ENCODE data around the gene TUBB2B.
A peak's percentile ranks its signal among the peaks of the same experiment; 100 is the strongest.

The TUBB2B gene

GRCh38 chr6:3235486-3235885 is 8.0 kb upstream of the TUBB2B start:
- Histone ChIP-seq H3K4me1 (ENCODE audit: control insufficient read depth in 5 of 5, insufficient read depth in 5 of 5, low read length in 5 of 5) (peaks cover 1 to 31% (median 17%) of the 10 kb centered on the region in 5 donors), H3K27ac (ENCODE audit: low read depth, low read length) (no peak overlapping the region), H3K4me3 (ENCODE audit: low read depth in 1 of 5, low read length in 5 of 5) (no peak overlapping the region), H3K27me3 (ENCODE audit: control insufficient read depth in 5 of 5, insufficient read depth in 4 of 5, low read length in 5 of 5) (peaks cover 0 to 8% (median 7%) of the 10 kb centered on the region in 5 donors), H3K9me3 (ENCODE audit: control insufficient read depth in 5 of 5, low read length in 5 of 5) (no peaks in the 10 kb centered on the region), H3K36me3 (ENCODE audit: control insufficient read depth in 5 of 5, insufficient read depth in 5 of 5, low read length in 5 of 5) (no peaks in the 10 kb centered on the region), H3K9ac (ENCODE audit: low read length in 5 of 5) (no peak overlapping the region)

DNA sequence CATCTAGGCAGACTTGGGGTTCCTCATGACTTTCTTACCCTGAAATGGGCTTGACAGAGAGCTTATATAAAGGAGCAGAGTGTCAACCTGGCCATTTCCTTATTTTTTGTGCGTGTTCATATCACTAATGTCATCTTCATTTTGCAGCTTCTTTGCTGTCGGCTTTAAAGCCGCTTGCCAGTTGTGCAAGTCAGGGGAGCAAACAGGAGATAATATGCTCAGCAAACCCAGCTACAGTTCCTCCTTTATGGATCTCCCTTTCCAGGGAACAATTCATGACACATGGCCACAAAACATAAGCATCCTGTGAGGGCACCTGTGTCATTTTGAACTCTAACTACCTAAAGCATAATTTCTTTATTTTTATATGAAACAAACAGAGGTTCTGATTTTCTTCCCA is 6.5 kb upstream of the TUBB2B start:
- H3K4me1 ChIP-seq (ENCODE audit: control insufficient read depth in 5 of 5, insufficient read depth in 5 of 5, low read length in 5 of 5) = peaks cover 1 to 45% (median 31%) of the 10 kb centered on the region in 5 donors
- H3K9ac ChIP-seq (ENCODE audit: low read length in 5 of 5) = no peak overlapping the region
- H3K36me3 ChIP-seq (ENCODE audit: control insufficient read depth in 5 of 5, insufficient read depth in 5 of 5, low read length in 5 of 5) = no peaks in the 10 kb centered on the region
- peaks cover 7 to 24% (median 20%) of the 10 kb centered on the region in 5 donors for H3K27me3 ChIP-seq (ENCODE audit: control insufficient read depth in 5 of 5, insufficient read depth in 4 of 5, low read length in 5 of 5)
- no peaks in the 10 kb centered on the region for H3K9me3 ChIP-seq (ENCODE audit: control insufficient read depth in 5 of 5, low read length in 5 of 5)
- no peak overlapping the region for H3K4me3 ChIP-seq (ENCODE audit: low read depth in 1 of 5, low read length in 5 of 5)
- no peak overlapping the region for H3K27ac ChIP-seq (ENCODE audit: low read depth, low read length)

DNA sequence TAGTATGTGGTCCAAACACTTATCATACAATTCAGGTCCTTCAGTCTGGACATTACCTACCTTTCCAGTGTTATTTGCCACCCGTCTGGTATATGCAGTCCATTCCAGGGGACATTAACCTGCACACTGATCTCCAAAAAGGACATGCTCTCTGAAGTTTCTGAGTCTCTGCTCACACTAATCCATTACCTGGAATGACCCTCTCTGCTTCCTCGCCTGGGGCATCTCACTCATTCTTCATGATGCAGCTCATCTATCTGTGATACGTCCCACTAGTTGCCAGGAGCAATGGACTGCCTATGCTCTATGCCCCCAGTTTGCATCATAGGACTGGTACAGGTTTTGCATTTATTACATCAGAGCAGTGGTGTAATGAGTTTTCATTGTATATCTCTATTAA is 5.9 kb upstream of the TUBB2B start:
- peaks cover 1 to 50% (median 35%) of the 10 kb centered on the region in 5 donors for H3K4me1 ChIP-seq (ENCODE audit: control insufficient read depth in 5 of 5, insufficient read depth in 5 of 5, low read length in 5 of 5)
- no peaks in the 10 kb centered on the region for H3K36me3 ChIP-seq (ENCODE audit: control insufficient read depth in 5 of 5, insufficient read depth in 5 of 5, low read length in 5 of 5)
- H3K27me3 ChIP-seq (ENCODE audit: control insufficient read depth in 5 of 5, insufficient read depth in 4 of 5, low read length in 5 of 5) = peaks cover 7 to 28% (median 24%) of the 10 kb centered on the region in 5 donors
- no peaks in the 10 kb centered on the region for H3K9me3 ChIP-seq (ENCODE audit: control insufficient read depth in 5 of 5, low read length in 5 of 5)
- H3K4me3 ChIP-seq (ENCODE audit: low read depth in 1 of 5, low read length in 5 of 5) = no peak overlapping the region
- no peak overlapping the region for H3K9ac ChIP-seq (ENCODE audit: low read length in 5 of 5)
- H3K27ac ChIP-seq (ENCODE audit: low read depth, low read length) = no peak overlapping the region

DNA sequence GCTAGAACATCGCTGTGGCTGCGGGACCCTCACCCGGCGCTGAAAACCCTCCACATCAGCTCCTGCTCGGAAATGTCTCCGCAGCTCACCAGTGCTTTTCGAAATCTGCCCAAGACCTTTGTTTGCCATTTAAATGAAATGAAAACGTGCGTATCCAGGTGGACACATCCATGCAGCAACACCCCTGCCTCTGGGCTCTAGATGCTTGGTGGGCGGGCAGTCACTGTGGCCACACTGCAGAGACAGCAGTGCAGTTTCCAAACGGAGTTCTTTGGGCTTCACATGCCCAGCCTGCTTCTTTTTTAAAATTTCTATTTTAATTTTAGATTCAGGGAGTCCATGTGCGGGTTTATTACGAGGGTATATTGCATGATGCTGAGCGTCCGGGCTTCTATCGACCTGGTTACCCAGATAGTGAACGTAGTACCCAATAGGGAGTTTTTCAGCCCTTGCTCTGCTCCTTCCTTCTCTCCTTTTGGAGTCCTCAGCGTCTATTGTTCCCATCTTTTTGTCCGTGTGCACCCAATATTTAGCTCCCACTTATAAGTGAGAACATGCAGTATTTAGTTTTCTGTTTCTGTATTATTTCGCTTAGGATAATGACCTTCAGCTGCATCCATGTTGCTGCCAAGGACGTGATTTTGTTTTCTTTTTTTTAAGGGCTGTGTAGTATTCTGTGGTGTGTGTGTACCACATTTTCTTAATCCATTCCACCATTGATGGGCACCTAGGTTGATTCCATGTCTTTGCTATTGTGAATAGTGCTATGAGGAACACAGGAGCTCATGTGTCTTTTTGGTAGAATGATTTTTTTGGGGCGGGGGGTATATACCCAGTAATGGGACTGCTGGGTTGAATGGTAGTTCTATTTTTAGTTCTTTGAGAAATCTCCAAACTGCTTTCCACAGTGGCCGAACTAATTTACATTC is 4.8 kb upstream of the TUBB2B start:
- H3K27ac ChIP-seq (ENCODE audit: low read depth, low read length) = peak overlapping the region; percentile 13
- H3K4me3 ChIP-seq (ENCODE audit: low read depth in 1 of 5, low read length in 5 of 5) = peak overlapping the region; percentile 77 to 86 (median 84)
- H3K27me3 ChIP-seq (ENCODE audit: control insufficient read depth in 5 of 5, insufficient read depth in 4 of 5, low read length in 5 of 5) = peaks cover 12 to 37% (median 33%) of the 10 kb centered on the region in 5 donors
- peaks cover 1 to 52% (median 45%) of the 10 kb centered on the region in 5 donors for H3K4me1 ChIP-seq (ENCODE audit: control insufficient read depth in 5 of 5, insufficient read depth in 5 of 5, low read length in 5 of 5)
- no peaks in the 10 kb centered on the region for H3K9me3 ChIP-seq (ENCODE audit: control insufficient read depth in 5 of 5, low read length in 5 of 5)
- peak overlapping the region in 4 of 5 donors; percentile 26 to 68 (median 56) for H3K9ac ChIP-seq (ENCODE audit: low read length in 5 of 5)
- H3K36me3 ChIP-seq (ENCODE audit: control insufficient read depth in 5 of 5, insufficient read depth in 5 of 5, low read length in 5 of 5) = no peaks in the 10 kb centered on the region

GRCh38 chr6:3231247-3232016 is 4.0 kb upstream of the TUBB2B start:
- Histone ChIP-seq H3K9me3 (ENCODE audit: control insufficient read depth in 5 of 5, low read length in 5 of 5) (no peaks in the 10 kb centered on the region), H3K4me1 (ENCODE audit: control insufficient read depth in 5 of 5, insufficient read depth in 5 of 5, low read length in 5 of 5) (peaks cover 1 to 61% (median 53%) of the 10 kb centered on the region in 5 donors), H3K27me3 (ENCODE audit: control insufficient read depth in 5 of 5, insufficient read depth in 4 of 5, low read length in 5 of 5) (peaks cover 15 to 46% (median 41%) of the 10 kb centered on the region in 5 donors), H3K4me3 (ENCODE audit: low read depth in 1 of 5, low read length in 5 of 5) (peak overlapping the region; percentile 77 to 86 (median 84)), H3K27ac (ENCODE audit: low read depth, low read length) (peak overlapping the region; percentile 13), H3K36me3 (ENCODE audit: control insufficient read depth in 5 of 5, insufficient read depth in 5 of 5, low read length in 5 of 5) (no peaks in the 10 kb centered on the region), H3K9ac (ENCODE audit: low read length in 5 of 5) (peak overlapping the region in 4 of 5 donors; percentile 46 to 68 (median 60))

DNA sequence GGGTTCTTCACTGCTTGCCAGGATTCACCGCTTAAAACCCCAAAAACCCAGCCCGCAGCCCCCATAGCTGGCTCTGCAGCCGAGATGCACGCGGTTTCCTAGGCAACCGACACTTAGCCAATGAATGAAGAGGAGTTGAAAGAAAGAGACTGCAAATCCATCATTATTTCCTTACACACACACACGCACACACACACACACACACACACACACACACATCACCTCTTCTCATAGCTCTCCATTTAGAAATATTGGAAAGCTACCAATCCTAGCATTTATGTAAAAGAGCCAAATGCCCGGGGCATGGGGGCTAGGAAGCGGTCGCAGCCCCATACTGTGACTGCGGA is 3.4 kb upstream of the TUBB2B start:
- H3K9ac ChIP-seq (ENCODE audit: low read length in 5 of 5) = peak overlapping the region in 3 of 5 donors; percentile 46 to 68 (median 66)
- H3K4me3 ChIP-seq (ENCODE audit: low read depth in 1 of 5, low read length in 5 of 5) = peak overlapping the region; percentile 77 to 86 (median 84)
- peaks cover 1 to 63% (median 55%) of the 10 kb centered on the region in 5 donors for H3K4me1 ChIP-seq (ENCODE audit: control insufficient read depth in 5 of 5, insufficient read depth in 5 of 5, low read length in 5 of 5)
- peaks cover 15 to 46% (median 42%) of the 10 kb centered on the region in 5 donors for H3K27me3 ChIP-seq (ENCODE audit: control insufficient read depth in 5 of 5, insufficient read depth in 4 of 5, low read length in 5 of 5)
- H3K27ac ChIP-seq (ENCODE audit: low read depth, low read length) = peak overlapping the region; percentile 13
- H3K36me3 ChIP-seq (ENCODE audit: control insufficient read depth in 5 of 5, insufficient read depth in 5 of 5, low read length in 5 of 5) = no peaks in the 10 kb centered on the region
- H3K9me3 ChIP-seq (ENCODE audit: control insufficient read depth in 5 of 5, low read length in 5 of 5) = no peaks in the 10 kb centered on the region

DNA sequence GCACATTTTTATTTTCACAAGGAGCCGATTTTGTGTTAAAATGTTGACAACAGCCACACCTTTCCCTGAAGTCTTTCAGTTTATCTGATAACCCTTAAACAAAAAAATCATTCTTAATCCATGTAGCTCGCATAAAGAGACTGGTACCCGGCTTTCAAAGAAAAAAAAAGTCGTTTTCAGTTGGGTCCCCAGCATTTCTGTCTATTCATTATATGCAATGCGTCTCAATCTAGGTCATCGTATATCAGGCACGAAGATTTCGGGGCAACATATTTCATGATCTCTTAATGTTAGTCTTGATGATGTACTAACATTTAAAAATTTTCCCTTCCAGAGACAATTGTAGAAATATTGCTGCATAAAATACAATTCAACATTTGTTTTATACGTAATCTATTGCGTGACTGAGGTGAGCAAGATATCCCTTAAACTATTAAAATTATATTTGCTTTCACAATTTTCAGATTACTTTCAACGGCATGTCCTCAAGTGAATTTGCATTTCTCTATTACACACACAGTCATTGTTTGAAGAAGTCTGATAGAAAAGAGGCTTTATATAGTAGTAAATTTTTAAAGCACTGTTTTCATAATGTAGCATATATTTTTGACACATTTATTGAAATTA is 2.9 kb upstream of the TUBB2B start:
- H3K27ac ChIP-seq (ENCODE audit: low read depth, low read length) = no peak overlapping the region

GRCh38 chr6:3229566-3230178 is 2.2 kb upstream of the TUBB2B start:
- H3K4me1 ChIP-seq (ENCODE audit: control insufficient read depth in 5 of 5, insufficient read depth in 5 of 5, low read length in 5 of 5) = peaks cover 1 to 63% (median 55%) of the 10 kb centered on the region in 5 donors
- H3K9ac ChIP-seq (ENCODE audit: low read length in 5 of 5) = no peak overlapping the region
- peak overlapping the region in 3 of 5 donors; percentile 14 to 53 (median 17) for H3K4me3 ChIP-seq (ENCODE audit: low read depth in 1 of 5, low read length in 5 of 5)
- peaks cover 15 to 46% (median 42%) of the 10 kb centered on the region in 5 donors for H3K27me3 ChIP-seq (ENCODE audit: control insufficient read depth in 5 of 5, insufficient read depth in 4 of 5, low read length in 5 of 5)
- H3K9me3 ChIP-seq (ENCODE audit: control insufficient read depth in 5 of 5, low read length in 5 of 5) = no peaks in the 10 kb centered on the region
- H3K36me3 ChIP-seq (ENCODE audit: control insufficient read depth in 5 of 5, insufficient read depth in 5 of 5, low read length in 5 of 5) = no peaks in the 10 kb centered on the region
- no peak overlapping the region for H3K27ac ChIP-seq (ENCODE audit: low read depth, low read length)

More for the DNA sequence above, 2.9 kb upstream of the TUBB2B start:
- H3K9ac ChIP-seq (ENCODE audit: low read length in 5 of 5) = no peak overlapping the region
- peaks cover 15 to 46% (median 42%) of the 10 kb centered on the region in 5 donors for H3K27me3 ChIP-seq (ENCODE audit: control insufficient read depth in 5 of 5, insufficient read depth in 4 of 5, low read length in 5 of 5)
- H3K4me3 ChIP-seq (ENCODE audit: low read depth in 1 of 5, low read length in 5 of 5) = peak overlapping the region in 1 of 5 donors; percentile 85
- no peaks in the 10 kb centered on the region for H3K9me3 ChIP-seq (ENCODE audit: control insufficient read depth in 5 of 5, low read length in 5 of 5)
- peaks cover 1 to 63% (median 55%) of the 10 kb centered on the region in 5 donors for H3K4me1 ChIP-seq (ENCODE audit: control insufficient read depth in 5 of 5, insufficient read depth in 5 of 5, low read length in 5 of 5)
- H3K36me3 ChIP-seq (ENCODE audit: control insufficient read depth in 5 of 5, insufficient read depth in 5 of 5, low read length in 5 of 5) = no peaks in the 10 kb centered on the region

GRCh38 chr6:3228771-3229565 is 1.5 kb upstream of the TUBB2B start:
- peak overlapping the region; percentile 25 to 53 (median 48) for H3K4me3 ChIP-seq (ENCODE audit: low read depth in 1 of 5, low read length in 5 of 5)

More at GRCh38 chr6:3228771-3229565, 1.5 kb upstream of the TUBB2B start:
- H3K27ac ChIP-seq (ENCODE audit: low read depth, low read length) = no peak overlapping the region
- no peaks in the 10 kb centered on the region for H3K36me3 ChIP-seq (ENCODE audit: control insufficient read depth in 5 of 5, insufficient read depth in 5 of 5, low read length in 5 of 5)
- H3K27me3 ChIP-seq (ENCODE audit: control insufficient read depth in 5 of 5, insufficient read depth in 4 of 5, low read length in 5 of 5) = peaks cover 15 to 46% (median 39%) of the 10 kb centered on the region in 5 donors
- H3K9me3 ChIP-seq (ENCODE audit: control insufficient read depth in 5 of 5, low read length in 5 of 5) = no peaks in the 10 kb centered on the region
- peak overlapping the region in 1 of 5 donors; percentile 43 for H3K9ac ChIP-seq (ENCODE audit: low read length in 5 of 5)
- peaks cover 1 to 62% (median 55%) of the 10 kb centered on the region in 5 donors for H3K4me1 ChIP-seq (ENCODE audit: control insufficient read depth in 5 of 5, insufficient read depth in 5 of 5, low read length in 5 of 5)

All from subcutaneous abdominal adipose tissue (tissue), 5 donors.